ENCODE data around the gene TMEM235.

The TMEM235 gene

GRCh38 chr17:78230996-78231935 is at the start of gene TMEM235:
Gene TMEM235 (plus strand): TSS chr17:78231631. CDS start chr17:78232024, 393 bp downstream.
- no peak for DNase-seq (ENCODE audit: low spot score)

GRCh38 chr17:78182504-78182903 is 48.9 kb upstream of the TMEM235 start:
- no peak for DNase-seq (ENCODE audit: low spot score)

GRCh38 chr17:78183916-78184315 is 47.5 kb upstream of the TMEM235 start:
- no peak for DNase-seq (ENCODE audit: low spot score)

GRCh38 chr17:78184351-78184750 is 47.1 kb upstream of the TMEM235 start:
- no peak for DNase-seq (ENCODE audit: low spot score)

- DNase-seq (ENCODE audit: low spot score): no peak
Observed at GRCh38 chr17:78184868-78185267, 46.6 kb upstream of the TMEM235 start.

GRCh38 chr17:78185981-78186691 is 45.3 kb upstream of the TMEM235 start:
- no peak for DNase-seq (ENCODE audit: low spot score)

- DNase-seq (ENCODE audit: low spot score): peak; percentile 96
Observed at GRCh38 chr17:78186692-78187595, 44.5 kb upstream of the TMEM235 start, which contains the start of the genes AFMID and TK1. Gene AFMID (plus strand): TSS chr17:78187362. CDS start chr17:78187371, 9 bp downstream. Gene TK1 (minus strand): TSS chr17:78187052. CDS start chr17:78186994, 58 bp downstream.

- no peak for DNase-seq (ENCODE audit: low spot score)
Observed at GRCh38 chr17:78196716-78197115, 34.7 kb upstream of the TMEM235 start.

- no peak for DNase-seq (ENCODE audit: low spot score)
Observed at GRCh38 chr17:78197147-78197832, 34.1 kb upstream of the TMEM235 start.

GRCh38 chr17:78200451-78200850 is 31.0 kb upstream of the TMEM235 start:
- no peak for DNase-seq (ENCODE audit: low spot score)

- DNase-seq (ENCODE audit: low spot score): no peak
Observed at GRCh38 chr17:78202666-78203065, 28.8 kb upstream of the TMEM235 start.

GRCh38 chr17:78204387-78205123 is 26.9 kb upstream of the TMEM235 start:
- DNase-seq (ENCODE audit: low spot score): no peak

GRCh38 chr17:78205124-78205775 is 26.2 kb upstream of the TMEM235 start:
- DNase-seq (ENCODE audit: low spot score): no peak

GRCh38 chr17:78206298-78206697 is 25.1 kb upstream of the TMEM235 start:
- no peak for DNase-seq (ENCODE audit: low spot score)

GRCh38 chr17:78208486-78208885 is 22.9 kb upstream of the TMEM235 start:
- DNase-seq (ENCODE audit: low spot score): no peak

GRCh38 chr17:78210111-78210510 is 21.3 kb upstream of the TMEM235 start:
- no peak for DNase-seq (ENCODE audit: low spot score)

GRCh38 chr17:78211032-78211431 is 20.4 kb upstream of the TMEM235 start:
- DNase-seq (ENCODE audit: low spot score): no peak

GRCh38 chr17:78214016-78214705 is 17.3 kb upstream of the TMEM235 start, which contains the start of gene BIRC5:
Gene BIRC5 (plus strand): TSS chr17:78214253. CDS start chr17:78214317, 64 bp downstream.
- DNase-seq (ENCODE audit: low spot score): peak; percentile 87

GRCh38 chr17:78214706-78215061 is 16.7 kb upstream of the TMEM235 start:
- DNase-seq (ENCODE audit: low spot score): no peak

All from HuH-7.5 (cell line).